Astrocyte (in vitro differentiated cells and primary cell): ENCODE measurements around the gene MDN1. TPM values are rescaled to one million over a fixed set of nuclear protein-coding genes. Genes with fewer than 3 reads are reported as not detected.
"Not testable (repeated sequence)": the region's sequence is repeated elsewhere in the genome, so short reads cannot be mapped to it uniquely, and the experiment has no call there.

Experiments
- DNase-seq: peaks from one replicate; pipeline ENCODE4 v3.0.0-alpha.2; 2010; ENCODE audit warnings: low read depth
- FAIRE-seq: peaks from 2 replicates; lab custom pipeline; 2011; peaks lifted over from hg19 to GRCh38; lab: Jason Lieb, UNC
- H2AFZ ChIP-seq: 2 replicates; pipeline ENCODE4 v1.6.0; 2012; ENCODE audit warnings: low read depth, low read length, inconsistent platforms
- H3K27ac ChIP-seq: 2 replicates; pipeline ENCODE4 v1.5.1; 2011; ENCODE audit warnings: low read depth, low read length, inconsistent platforms
- H3K27me3 ChIP-seq: 2 replicates; pipeline ENCODE4 v1.6.0; 2011; ENCODE audit warnings: low read length, inconsistent platforms; ENCODE audit not compliant: insufficient read depth
- H3K36me3 ChIP-seq: 2 replicates; pipeline ENCODE4 v1.5.1; 2011; ENCODE audit warnings: low read length, inconsistent platforms; ENCODE audit not compliant: insufficient read depth
- H3K4me1 ChIP-seq: 2 replicates; pipeline ENCODE4 v1.5.1; 2011; ENCODE audit warnings: low read length, inconsistent platforms; ENCODE audit not compliant: insufficient read depth
- H3K4me2 ChIP-seq: 2 replicates; pipeline ENCODE4 v1.6.0; 2012; ENCODE audit warnings: low read length, inconsistent platforms
- H3K4me3 ChIP-seq: 2 replicates; pipeline ENCODE4 v1.5.1; 2011; ENCODE audit warnings: low read depth, mild to moderate bottlenecking, low read length, inconsistent platforms; ENCODE audit not compliant: insufficient read depth
- H3K79me2 ChIP-seq: 2 replicates; pipeline ENCODE4 v1.6.0; 2012; ENCODE audit warnings: mild to moderate bottlenecking, low read length, inconsistent platforms; ENCODE audit not compliant: insufficient read depth
- H3K9ac ChIP-seq: 2 replicates; pipeline ENCODE4 v1.6.0; 2012; ENCODE audit warnings: mild to moderate bottlenecking, low read length, inconsistent platforms
- H3K9me3 ChIP-seq: 2 replicates; pipeline ENCODE4 v1.5.1; 2012; ENCODE audit warnings: low read depth, mild to moderate bottlenecking, low read length, inconsistent platforms; ENCODE audit not compliant: insufficient read depth
- H4K20me1 ChIP-seq: 2 replicates; pipeline ENCODE4 v1.6.0; 2012; ENCODE audit warnings: low read length, inconsistent platforms; ENCODE audit not compliant: insufficient read depth
- H3K27ac Mint-ChIP-seq: one replicate; pipeline ENCODE4 v1.8.0; 2021; ENCODE audit warnings: mild to moderate bottlenecking, mixed read lengths; ENCODE audit not compliant: unreplicated experiment
- H3K27me3 Mint-ChIP-seq: one replicate; pipeline ENCODE4 v1.8.0; 2021; ENCODE audit warnings: low read depth, mixed read lengths; ENCODE audit not compliant: unreplicated experiment
- H3K36me3 Mint-ChIP-seq: one replicate; pipeline ENCODE4 v1.8.0; 2021; ENCODE audit warnings: low read depth, mixed read lengths; ENCODE audit not compliant: unreplicated experiment
- H3K4me1 Mint-ChIP-seq: one replicate; pipeline ENCODE4 v1.8.0; 2021; ENCODE audit warnings: low read depth, mixed read lengths; ENCODE audit not compliant: unreplicated experiment
- H3K4me3 Mint-ChIP-seq: one replicate; pipeline ENCODE4 v1.8.0; 2021; ENCODE audit warnings: mild to moderate bottlenecking, moderate library complexity, mixed read lengths; ENCODE audit not compliant: unreplicated experiment
- H3K9me3 Mint-ChIP-seq: one replicate; pipeline ENCODE4 v1.8.0; 2021; ENCODE audit warnings: mild to moderate bottlenecking, mixed read lengths; ENCODE audit not compliant: unreplicated experiment
- CTCF ChIP-seq: IDR thresholded peaks from 2 replicates; pipeline ENCODE4 v1.5.1; 2011; ENCODE audit warnings: low read depth, mild to moderate bottlenecking, inconsistent platforms, low read length, moderate library complexity; ENCODE audit not compliant: insufficient read depth
- EZH2 ChIP-seq: IDR thresholded peaks from 2 replicates; pipeline ENCODE4 v1.6.1; 2012; ENCODE audit warnings: mild to moderate bottlenecking, low read length, inconsistent platforms; ENCODE audit not compliant: insufficient read depth
- total RNA-seq: library from RNA; stranded (reverse); gene quantifications from 2 replicates; pipeline ENCODE4 v1.2.1, GENCODE V29; 2021

MDN1 gene
- total RNA-seq, 1 donor from 2014 or later: 35.7 TPM

GRCh38 chr6:89858041-89858440 is 38.4 kb upstream of the MDN1 start:
- H3K36me3 Mint-ChIP-seq: peaks cover 14% of the 10 kb centered on the region
- H3K9ac ChIP-seq: no peak overlapping the region

GRCh38 chr6:89853068-89853467 is 33.5 kb upstream of the MDN1 start:
- H3K9ac ChIP-seq: no peak overlapping the region
- H3K4me1 Mint-ChIP-seq: peaks cover 14% of the 10 kb centered on the region

More at GRCh38 chr6:89858041-89858440, 38.4 kb upstream of the MDN1 start:
- Mint-ChIP-seq H3K27ac (no peak overlapping the region), H3K4me1 (peaks cover 3% of the 10 kb centered on the region), H3K4me3 (no peak overlapping the region), H3K27me3 (no peaks in the 10 kb centered on the region), H3K9me3 (no peaks in the 10 kb centered on the region)
- Histone ChIP-seq H4K20me1 (no peaks in the 10 kb centered on the region), H3K4me3 (no peak overlapping the region), H3K79me2 (no peaks in the 10 kb centered on the region), H2AFZ (no peak overlapping the region), H3K36me3 (peaks cover 43% of the 10 kb centered on the region), H3K27ac (no peak overlapping the region), H3K27me3 (no peaks in the 10 kb centered on the region), H3K9me3 (no peaks in the 10 kb centered on the region), H3K4me1 (no peaks in the 10 kb centered on the region), H3K4me2 (no peak overlapping the region)
- TF ChIP-seq EZH2 (no peak), CTCF (no peak)
- DNase-seq: no peak
- no peak for FAIRE-seq

GRCh38 chr6:89847513-89847912 is 27.9 kb upstream of the MDN1 start:
- H2AFZ ChIP-seq, H3K9me3 ChIP-seq, H3K9me3 Mint-ChIP-seq, H3K36me3 ChIP-seq, DNase-seq, H3K36me3 Mint-ChIP-seq, H3K4me1 ChIP-seq, H3K4me3 ChIP-seq, FAIRE-seq, H3K27ac Mint-ChIP-seq, H3K27me3 Mint-ChIP-seq, H3K27me3 ChIP-seq, H3K27ac ChIP-seq, H3K4me3 Mint-ChIP-seq, H3K9ac ChIP-seq, H3K4me2 ChIP-seq: not testable (repeated sequence)
- Histone ChIP-seq H3K79me2 (peaks cover 37% of the 10 kb centered on the region), H4K20me1 (peaks cover 37% of the 10 kb centered on the region)
- H3K4me1 Mint-ChIP-seq: peaks cover 16% of the 10 kb centered on the region

More at GRCh38 chr6:89853068-89853467, 33.5 kb upstream of the MDN1 start:
- H3K9me3 Mint-ChIP-seq: no peaks in the 10 kb centered on the region
- no peaks in the 10 kb centered on the region for H3K27me3 Mint-ChIP-seq
- H3K27me3 ChIP-seq: no peaks in the 10 kb centered on the region
- peaks cover 3% of the 10 kb centered on the region for H3K79me2 ChIP-seq
- H3K27ac Mint-ChIP-seq: peak overlapping the region; percentile 16
- DNase-seq (peak; percentile 77), FAIRE-seq (peak; percentile 68)
- no peak overlapping the region for H2AFZ ChIP-seq
- H3K27ac ChIP-seq: no peak overlapping the region
- H3K4me1 ChIP-seq: peaks cover 6% of the 10 kb centered on the region
- no peaks in the 10 kb centered on the region for H3K9me3 ChIP-seq
- peaks cover 2% of the 10 kb centered on the region for H3K36me3 Mint-ChIP-seq
- H3K4me3 Mint-ChIP-seq: no peak overlapping the region
- peaks cover 15% of the 10 kb centered on the region for H4K20me1 ChIP-seq
- peak overlapping the region; percentile 39 for H3K4me2 ChIP-seq
- TF ChIP-seq CTCF (no peak), EZH2 (no peak)
- peaks cover 24% of the 10 kb centered on the region for H3K36me3 ChIP-seq
- H3K4me3 ChIP-seq: no peak overlapping the region
